IPS-18a (cell line): Measurements from ENCODE around the gene MROH2A.

ENCODE experiments used
- H3K27ac ChIP-seq: one replicate; pipeline ENCODE4 v1.5.1; 2013; ENCODE audit warnings: low read length
- H3K27me3 ChIP-seq: one replicate; pipeline ENCODE4 v1.6.1; 2013; ENCODE audit warnings: mild to moderate bottlenecking, low read length; ENCODE audit not compliant: control insufficient read depth, insufficient read depth
- H3K36me3 ChIP-seq: one replicate; pipeline ENCODE4 v1.6.1; 2013; ENCODE audit warnings: low read depth, low read length; ENCODE audit not compliant: control insufficient read depth
- H3K4me1 ChIP-seq: one replicate; pipeline ENCODE4 v1.6.1; 2013; ENCODE audit warnings: low read depth, low read length; ENCODE audit not compliant: control insufficient read depth
- H3K4me3 ChIP-seq: one replicate; pipeline ENCODE4 v1.5.1; 2013; ENCODE audit warnings: low read length
- H3K9ac ChIP-seq: one replicate; pipeline ENCODE4 v1.6.1; 2013; ENCODE audit warnings: mild to moderate bottlenecking, low read length, moderate library complexity
- H3K9me3 ChIP-seq: one replicate; pipeline ENCODE4 v1.6.1; 2013; ENCODE audit warnings: low read depth, low read length; ENCODE audit not compliant: control insufficient read depth

MROH2A gene

DNA sequence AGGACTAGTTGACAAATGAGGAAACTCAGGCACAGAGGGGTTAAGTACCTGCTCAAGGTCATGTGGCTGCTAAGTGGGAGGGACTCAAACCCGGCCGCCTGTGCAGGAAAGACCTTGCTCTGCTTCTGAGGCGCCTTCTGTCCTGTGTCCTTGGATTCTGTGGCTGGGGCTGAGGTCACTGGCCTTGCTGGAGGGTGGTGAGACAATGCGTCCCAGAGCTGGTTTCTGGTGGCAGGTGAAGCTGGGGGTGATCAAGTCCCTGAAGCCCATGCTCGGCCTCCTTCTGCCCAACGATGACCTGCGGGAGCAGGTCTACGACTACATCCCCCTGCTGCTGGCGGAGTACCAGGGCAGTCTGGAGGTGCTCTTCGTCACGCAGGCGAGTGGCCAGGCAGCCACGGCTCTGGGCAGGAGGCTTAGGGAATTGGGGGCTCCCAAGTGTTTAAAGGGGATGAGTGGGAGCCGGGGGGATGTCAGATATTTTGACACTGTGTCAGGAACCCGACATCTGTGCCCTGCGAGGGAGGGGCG, 16.1 kb downstream of the MROH2A start:
- Histone ChIP-seq H3K36me3 (no peaks in the 10 kb centered on the region), H3K9ac (no peak overlapping the region), H3K4me1 (no peaks in the 10 kb centered on the region), H3K9me3 (no peaks in the 10 kb centered on the region), H3K27ac (no peak overlapping the region), H3K4me3 (no peak overlapping the region), H3K27me3 (no peaks in the 10 kb centered on the region)

DNA sequence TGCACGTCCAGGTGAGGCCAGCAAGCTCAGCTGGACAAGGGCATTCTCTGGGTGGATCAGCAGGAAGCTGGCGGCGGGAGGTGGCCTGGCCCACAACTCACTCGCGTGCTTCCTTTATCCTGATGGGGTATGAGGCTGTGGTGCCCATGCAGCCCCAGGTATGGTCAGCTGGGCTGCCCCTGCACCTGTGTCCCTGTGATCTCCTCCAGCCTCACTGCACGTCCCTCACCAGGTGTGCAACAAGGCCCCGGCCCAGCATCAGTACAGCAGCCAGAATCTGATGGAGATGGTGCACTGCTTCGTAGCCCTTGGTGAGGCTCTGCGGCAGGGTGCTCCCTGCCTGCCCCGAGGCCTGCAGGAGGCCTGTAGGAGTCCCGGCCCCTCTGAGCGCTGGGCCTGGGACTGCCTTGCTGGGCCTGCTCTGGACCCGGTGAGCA, 17.6 kb downstream of the MROH2A start:
- no peaks in the 10 kb centered on the region for H3K9me3 ChIP-seq
- no peak overlapping the region for H3K4me3 ChIP-seq
- H3K4me1 ChIP-seq, result no peaks in the 10 kb centered on the region
- H3K27ac ChIP-seq, result no peak overlapping the region
- H3K9ac ChIP-seq, result no peak overlapping the region
- H3K27me3 ChIP-seq, result no peaks in the 10 kb centered on the region
- no peaks in the 10 kb centered on the region for H3K36me3 ChIP-seq

DNA sequence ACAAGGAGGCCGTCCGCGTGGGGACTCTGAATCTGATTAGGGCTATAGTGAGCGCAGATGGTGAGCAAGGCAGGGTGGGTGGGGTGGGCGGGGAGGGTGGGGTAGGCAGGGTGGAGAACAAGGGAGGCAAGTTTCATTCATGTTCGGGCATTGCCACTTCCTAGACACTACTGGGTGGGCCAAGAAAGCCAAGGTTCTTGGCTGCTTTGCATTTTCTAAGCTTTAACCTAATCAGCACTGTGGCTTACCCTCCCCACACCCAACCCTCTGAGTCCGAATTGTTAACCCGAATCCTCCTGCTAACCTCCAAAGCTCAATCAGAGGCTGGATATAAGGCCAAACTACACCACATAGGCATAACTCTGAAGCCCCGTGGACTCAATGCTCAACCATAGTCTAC, 18.1 kb downstream of the MROH2A start:
- no peaks in the 10 kb centered on the region for H3K4me1 ChIP-seq
- H3K27ac ChIP-seq, result no peak overlapping the region
- H3K4me3 ChIP-seq, result no peak overlapping the region
- no peaks in the 10 kb centered on the region for H3K27me3 ChIP-seq
- no peak overlapping the region for H3K9ac ChIP-seq
- no peaks in the 10 kb centered on the region for H3K9me3 ChIP-seq
- H3K36me3 ChIP-seq, result no peaks in the 10 kb centered on the region

DNA sequence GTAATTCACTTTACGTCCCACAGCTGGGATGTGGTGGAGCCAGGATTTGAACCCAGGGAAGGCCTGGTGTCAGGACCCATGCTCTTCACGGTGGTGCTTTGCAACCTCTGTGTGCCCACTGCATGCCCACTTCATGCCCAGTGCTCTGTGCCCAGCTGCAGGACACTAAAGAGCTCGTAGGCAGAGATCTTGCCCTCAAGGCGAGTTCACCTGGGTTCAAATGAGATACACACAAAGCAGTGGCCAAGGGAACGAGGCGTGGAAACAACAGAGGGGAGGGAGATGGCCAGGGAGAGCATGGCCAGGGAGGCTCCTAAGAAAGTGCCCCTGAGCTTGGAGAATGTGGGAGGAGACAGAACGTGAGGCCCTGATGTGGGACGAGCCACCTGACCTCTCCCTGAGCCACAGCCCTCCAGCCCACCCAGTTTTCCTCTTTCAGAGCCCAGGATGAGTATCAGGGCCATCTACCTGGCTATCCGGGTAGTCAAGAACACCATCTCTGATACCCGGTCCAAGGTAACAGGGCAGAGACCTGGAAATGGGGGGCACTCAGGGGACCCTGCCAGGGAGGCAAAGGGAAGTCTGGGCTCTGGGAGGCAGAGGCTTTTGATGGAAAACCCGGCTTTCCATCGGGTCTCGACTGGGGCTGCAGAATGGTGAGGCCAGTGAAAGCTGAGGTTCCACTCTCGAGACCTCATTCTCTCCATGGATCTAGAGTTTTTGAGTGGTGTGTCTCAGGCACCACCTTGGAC, 20.4 kb downstream of the MROH2A start:
- Histone ChIP-seq H3K27ac (no peak overlapping the region), H3K9me3 (no peaks in the 10 kb centered on the region), H3K9ac (no peak overlapping the region), H3K36me3 (no peaks in the 10 kb centered on the region), H3K4me3 (no peak overlapping the region), H3K27me3 (no peaks in the 10 kb centered on the region), H3K4me1 (no peaks in the 10 kb centered on the region)

DNA sequence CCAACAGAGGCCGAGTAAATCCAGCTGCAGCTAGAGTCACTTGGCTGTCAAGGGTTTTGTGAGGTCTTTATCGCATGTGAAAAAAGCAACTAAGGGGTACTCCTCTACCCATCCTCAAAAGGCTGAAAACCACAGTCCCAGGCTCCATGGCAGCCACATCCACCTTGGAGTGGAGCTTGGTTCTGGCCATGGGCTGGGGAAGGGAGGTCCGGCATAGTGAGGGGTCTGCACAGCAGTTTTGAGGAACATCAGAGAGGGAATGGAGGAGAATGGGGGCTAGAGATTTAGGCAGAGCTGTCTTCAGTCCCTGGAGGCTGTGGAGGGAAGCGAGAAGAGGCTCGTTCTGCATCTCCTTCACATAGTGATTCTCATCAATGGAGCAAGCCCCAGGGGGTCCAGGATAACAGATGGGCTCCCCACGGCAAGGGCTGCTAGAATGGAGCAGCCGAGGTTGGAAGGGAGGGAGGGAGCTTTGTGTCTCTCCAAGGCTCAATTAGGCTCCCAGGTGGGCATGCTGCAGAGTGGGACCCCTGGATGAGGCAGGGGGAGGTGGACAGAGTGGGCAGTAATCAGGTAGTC, 21.0 kb downstream of the MROH2A start:
- Histone ChIP-seq H3K36me3 (no peaks in the 10 kb centered on the region), H3K27ac (no peak overlapping the region), H3K4me3 (no peak overlapping the region), H3K4me1 (no peaks in the 10 kb centered on the region), H3K9me3 (no peaks in the 10 kb centered on the region), H3K27me3 (no peaks in the 10 kb centered on the region), H3K9ac (no peak overlapping the region)

DNA sequence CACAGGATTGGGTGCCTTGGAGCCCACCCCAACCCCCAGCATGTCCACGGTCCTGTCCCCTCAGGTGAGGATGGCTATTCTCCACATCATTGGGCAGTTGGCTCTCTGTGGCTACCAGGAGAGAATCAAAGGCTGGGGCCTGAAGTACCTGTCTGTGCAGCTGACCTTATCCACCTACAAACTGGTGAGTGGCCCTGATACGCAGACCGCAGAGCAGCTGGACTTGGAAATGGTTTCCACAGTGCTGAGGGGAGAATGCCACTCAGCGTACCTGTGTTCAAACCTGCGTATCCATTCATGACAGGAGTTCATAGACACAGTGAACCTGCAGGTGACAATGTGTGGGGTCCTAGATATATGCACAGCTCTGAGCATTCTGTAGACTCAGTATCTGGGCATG, 21.6 kb downstream of the MROH2A start:
- no peak overlapping the region for H3K9ac ChIP-seq
- no peaks in the 10 kb centered on the region for H3K9me3 ChIP-seq
- H3K27me3 ChIP-seq, result no peaks in the 10 kb centered on the region
- no peaks in the 10 kb centered on the region for H3K36me3 ChIP-seq
- H3K27ac ChIP-seq, result no peak overlapping the region
- H3K4me3 ChIP-seq, result no peak overlapping the region
- H3K4me1 ChIP-seq, result no peaks in the 10 kb centered on the region

DNA sequence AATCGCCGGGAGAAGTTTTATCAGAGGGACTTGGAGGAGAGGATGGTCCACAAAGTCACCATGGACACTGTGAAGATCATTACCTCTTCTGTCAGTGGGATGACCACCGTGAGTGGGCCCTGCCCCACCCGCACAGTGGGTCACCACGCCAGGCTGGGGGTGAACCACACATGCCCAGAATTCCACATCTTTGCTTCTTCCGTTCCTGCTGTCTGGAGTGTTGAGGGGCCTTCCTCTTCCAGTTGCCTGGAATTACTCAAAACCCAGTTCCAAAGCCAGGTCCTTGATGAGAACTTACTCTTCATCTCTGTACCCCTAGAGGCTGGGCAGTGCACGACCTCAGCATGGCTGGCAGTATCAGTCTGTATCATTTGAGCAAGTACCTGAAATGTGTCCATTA, 22.1 kb downstream of the MROH2A start:
- H3K27me3 ChIP-seq, result no peaks in the 10 kb centered on the region

DNA sequence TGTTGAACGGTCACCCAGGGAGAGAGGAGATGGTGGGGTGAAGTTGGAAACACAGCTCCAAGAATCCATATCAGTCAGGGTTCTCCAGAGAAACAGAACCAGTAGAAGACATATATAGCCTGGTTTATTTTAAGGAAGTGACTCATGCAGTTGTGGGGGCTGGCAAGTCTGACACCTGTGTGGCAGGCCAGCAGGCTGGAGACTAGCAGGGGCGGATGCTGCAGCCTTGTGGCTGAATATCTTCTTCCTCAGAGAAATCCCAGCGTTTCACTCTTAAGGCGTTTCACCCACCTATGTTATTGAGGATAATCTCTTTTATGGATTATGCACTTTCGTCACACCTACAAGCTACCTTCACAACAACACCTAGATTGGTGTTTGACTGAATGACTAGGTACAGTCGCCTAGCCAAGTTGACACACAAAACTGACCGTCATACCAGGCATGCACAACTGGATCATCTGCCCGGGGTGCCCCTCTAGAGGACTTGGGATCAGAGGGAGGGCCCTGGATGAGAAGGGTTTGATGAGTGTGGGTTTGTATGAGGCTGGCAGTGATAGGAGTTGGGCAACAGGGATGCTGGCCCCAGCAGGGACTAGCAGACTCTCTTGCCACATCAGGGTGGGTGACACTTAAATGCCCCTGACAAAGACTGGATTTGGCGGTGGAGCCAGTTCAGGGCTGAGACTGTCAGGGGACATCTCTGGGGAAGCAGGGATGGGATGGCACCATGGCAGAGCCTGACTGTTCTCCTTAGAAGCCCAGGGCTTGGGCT, 23.4 kb downstream of the MROH2A start:
- H3K27ac ChIP-seq, result no peak overlapping the region
- H3K9ac ChIP-seq, result no peak overlapping the region
- no peaks in the 10 kb centered on the region for H3K27me3 ChIP-seq
- H3K4me3 ChIP-seq, result no peak overlapping the region
- no peaks in the 10 kb centered on the region for H3K9me3 ChIP-seq
- H3K36me3 ChIP-seq, result no peaks in the 10 kb centered on the region
- no peaks in the 10 kb centered on the region for H3K4me1 ChIP-seq

More for the DNA sequence above, 22.1 kb downstream of the MROH2A start:
- Histone ChIP-seq H3K4me3 (no peak overlapping the region), H3K36me3 (no peaks in the 10 kb centered on the region), H3K4me1 (no peaks in the 10 kb centered on the region), H3K9ac (no peak overlapping the region), H3K27ac (no peak overlapping the region), H3K9me3 (no peaks in the 10 kb centered on the region)

DNA sequence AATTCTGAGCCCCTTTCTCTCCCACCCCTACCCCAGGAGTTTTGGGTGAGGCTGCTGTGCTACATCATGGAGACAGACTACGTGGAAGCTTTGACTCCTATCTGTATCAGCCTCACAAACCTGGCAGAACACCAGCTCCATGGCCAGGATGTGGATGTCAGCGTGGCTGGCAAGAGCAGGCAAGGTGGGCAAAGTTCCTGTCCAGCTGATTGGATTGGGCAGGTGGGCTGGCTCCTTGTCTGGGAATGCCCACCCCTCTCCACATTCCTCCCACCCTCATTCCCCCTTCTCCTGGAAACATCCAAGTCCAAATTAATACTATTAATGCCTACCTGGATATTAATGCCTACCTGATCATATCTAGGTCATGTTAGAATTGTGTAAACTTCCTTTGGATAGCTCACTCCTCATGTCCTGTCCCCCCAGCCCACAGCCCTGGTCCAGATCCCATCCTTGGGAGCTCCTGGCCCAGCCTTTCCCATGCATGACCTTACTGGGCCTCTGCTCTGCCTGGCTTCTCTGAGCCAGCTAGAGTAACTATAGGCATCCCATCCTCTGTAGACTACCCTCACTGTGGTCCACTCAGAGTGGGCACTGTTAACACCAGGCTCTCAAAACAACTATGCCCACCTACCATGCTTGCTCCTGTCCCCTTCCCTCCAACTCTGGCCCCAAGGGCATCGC, 24.1 kb downstream of the MROH2A start:
- Histone ChIP-seq H3K4me3 (no peak overlapping the region), H3K27ac (no peak overlapping the region), H3K9ac (no peak overlapping the region), H3K9me3 (no peaks in the 10 kb centered on the region), H3K4me1 (no peaks in the 10 kb centered on the region), H3K36me3 (no peaks in the 10 kb centered on the region), H3K27me3 (no peaks in the 10 kb centered on the region)

DNA sequence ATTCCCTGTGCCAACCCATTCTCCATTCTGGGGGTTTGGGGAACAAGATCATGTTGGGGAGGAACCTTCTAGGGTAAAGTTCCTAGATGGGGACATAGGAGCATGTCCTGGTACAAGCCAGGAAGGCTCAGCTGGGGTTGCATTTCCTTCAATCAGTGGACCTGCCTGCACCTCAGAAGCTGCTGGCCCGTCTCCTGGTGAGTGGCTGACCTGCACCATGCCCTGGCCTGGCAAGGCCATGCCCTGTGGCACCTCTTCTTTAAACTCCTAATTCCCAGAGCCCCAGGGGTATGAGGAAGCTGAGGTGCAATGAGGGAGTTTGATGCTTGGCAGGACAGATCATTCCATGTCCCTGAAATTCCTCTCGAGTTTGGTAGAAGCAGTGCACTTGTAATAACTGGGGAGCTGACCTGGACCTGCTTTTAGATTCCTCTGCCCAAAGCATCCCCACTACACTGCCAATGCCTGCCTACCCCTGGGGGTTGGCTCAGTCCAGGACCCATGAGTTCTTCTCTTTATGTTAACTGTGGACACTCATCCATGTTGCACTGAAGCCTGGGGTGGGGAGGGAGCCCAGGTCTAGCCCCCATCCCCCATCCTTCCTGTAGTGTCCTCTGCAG, 25.3 kb downstream of the MROH2A start:
- H3K9me3 ChIP-seq, result no peaks in the 10 kb centered on the region
- H3K4me3 ChIP-seq, result no peak overlapping the region
- H3K27ac ChIP-seq, result no peak overlapping the region
- H3K36me3 ChIP-seq, result no peaks in the 10 kb centered on the region
- no peaks in the 10 kb centered on the region for H3K4me1 ChIP-seq
- H3K27me3 ChIP-seq, result no peaks in the 10 kb centered on the region
- no peak overlapping the region for H3K9ac ChIP-seq

DNA sequence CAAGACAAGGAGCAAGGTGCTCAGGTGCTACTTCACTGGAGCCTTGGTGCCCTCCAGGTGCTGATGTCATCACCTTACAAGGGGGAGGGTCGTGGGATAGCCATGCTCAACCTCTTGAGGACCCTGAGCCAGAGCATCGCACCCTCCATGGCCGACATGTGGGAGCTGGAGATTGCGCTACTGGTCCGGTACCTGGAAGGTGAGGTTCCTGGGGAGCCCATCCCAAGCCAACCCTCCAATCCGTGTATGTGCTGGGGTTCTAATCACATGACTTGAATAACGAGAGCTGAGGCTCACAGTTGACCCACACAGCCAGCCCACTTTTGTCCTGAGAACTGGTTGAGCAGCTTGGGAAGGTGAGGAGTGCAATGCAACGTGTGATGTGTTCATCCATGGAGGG, 25.9 kb downstream of the MROH2A start:
- H3K4me1 ChIP-seq, result no peaks in the 10 kb centered on the region
- no peak overlapping the region for H3K4me3 ChIP-seq
- H3K27ac ChIP-seq, result no peak overlapping the region
- no peaks in the 10 kb centered on the region for H3K9me3 ChIP-seq
- H3K36me3 ChIP-seq, result no peaks in the 10 kb centered on the region
- no peak overlapping the region for H3K9ac ChIP-seq
- no peaks in the 10 kb centered on the region for H3K27me3 ChIP-seq
